ENCODE results near the gene OGFOD3. TPM values are rescaled to one million over a fixed set of nuclear protein-coding genes. Genes with fewer than 3 reads are reported as not detected.
"Not testable (repeated sequence)": the region's sequence is repeated elsewhere in the genome, so short reads cannot be mapped to it uniquely, and the experiment has no call there.

Gene OGFOD3
- total RNA-seq, 1 experiment from 2014 or later: 68.3 TPM

DNA sequence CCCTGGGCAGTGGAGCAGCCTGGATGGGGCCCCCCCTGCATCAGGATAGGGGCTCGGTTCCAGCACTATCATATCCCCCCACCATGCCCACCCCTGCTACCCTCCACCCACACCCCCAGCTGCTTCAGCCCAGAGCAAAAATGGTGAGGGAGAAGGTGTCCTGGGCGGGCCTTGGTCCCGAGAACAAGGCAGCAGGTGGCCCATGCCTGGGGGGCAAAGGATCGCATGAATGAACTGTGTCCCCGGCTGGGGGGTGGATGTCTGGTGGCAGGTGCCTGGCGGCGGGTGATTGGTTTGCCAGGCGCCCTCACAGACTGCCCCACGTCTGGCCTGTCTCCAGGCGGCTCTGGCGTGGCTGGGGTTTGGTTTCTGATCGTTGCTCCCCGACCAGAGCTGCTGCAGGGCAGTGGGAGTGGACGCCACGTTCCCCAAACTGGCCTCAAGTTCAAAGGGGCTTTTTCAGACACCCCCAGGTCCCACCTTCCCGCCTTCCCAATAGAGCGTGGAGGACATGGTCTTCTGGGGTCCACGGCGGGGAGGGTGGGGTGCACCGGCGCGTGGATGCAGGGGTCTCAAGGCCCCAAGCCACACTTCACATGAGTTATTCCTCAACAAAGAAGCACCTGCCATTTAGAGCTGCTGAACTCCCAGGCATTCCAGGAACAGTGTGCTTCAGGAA is 34.2 kb downstream of the OGFOD3 start:
- no peak for DNase-seq (ENCODE audit: low read depth)
- in situ Hi-C loops (cut with HindIII; ENCODE audit: low pct_unique_long_range_greater_than_20kb, low sequenced_read_pairs): no loop called here

GRCh38 chr17:82383411-82383810 is 35.0 kb downstream of the OGFOD3 start:
- in situ Hi-C loops (cut with HindIII; ENCODE audit: low pct_unique_long_range_greater_than_20kb, low sequenced_read_pairs): no loop called here
- DNase-seq (ENCODE audit: low read depth): no peak

- DNase-seq (ENCODE audit: low read depth): no peak
- in situ Hi-C loops (cut with HindIII; ENCODE audit: low pct_unique_long_range_greater_than_20kb, low sequenced_read_pairs): no loop called here
Measured at GRCh38 chr17:82382933-82383255, 35.5 kb downstream of the OGFOD3 start.

GRCh38 chr17:82382220-82382932 is 36.0 kb downstream of the OGFOD3 start:
- in situ Hi-C loops (cut with HindIII; ENCODE audit: low pct_unique_long_range_greater_than_20kb, low sequenced_read_pairs): not testable (repeated sequence)

GRCh38 chr17:82381703-82382009 is 36.7 kb downstream of the OGFOD3 start:
- in situ Hi-C loops (cut with HindIII; ENCODE audit: low pct_unique_long_range_greater_than_20kb, low sequenced_read_pairs); DNase-seq (ENCODE audit: low read depth): not testable (repeated sequence)

More at GRCh38 chr17:82382220-82382932, 36.0 kb downstream of the OGFOD3 start:
- not testable (repeated sequence) for DNase-seq (ENCODE audit: low read depth)

DNA sequence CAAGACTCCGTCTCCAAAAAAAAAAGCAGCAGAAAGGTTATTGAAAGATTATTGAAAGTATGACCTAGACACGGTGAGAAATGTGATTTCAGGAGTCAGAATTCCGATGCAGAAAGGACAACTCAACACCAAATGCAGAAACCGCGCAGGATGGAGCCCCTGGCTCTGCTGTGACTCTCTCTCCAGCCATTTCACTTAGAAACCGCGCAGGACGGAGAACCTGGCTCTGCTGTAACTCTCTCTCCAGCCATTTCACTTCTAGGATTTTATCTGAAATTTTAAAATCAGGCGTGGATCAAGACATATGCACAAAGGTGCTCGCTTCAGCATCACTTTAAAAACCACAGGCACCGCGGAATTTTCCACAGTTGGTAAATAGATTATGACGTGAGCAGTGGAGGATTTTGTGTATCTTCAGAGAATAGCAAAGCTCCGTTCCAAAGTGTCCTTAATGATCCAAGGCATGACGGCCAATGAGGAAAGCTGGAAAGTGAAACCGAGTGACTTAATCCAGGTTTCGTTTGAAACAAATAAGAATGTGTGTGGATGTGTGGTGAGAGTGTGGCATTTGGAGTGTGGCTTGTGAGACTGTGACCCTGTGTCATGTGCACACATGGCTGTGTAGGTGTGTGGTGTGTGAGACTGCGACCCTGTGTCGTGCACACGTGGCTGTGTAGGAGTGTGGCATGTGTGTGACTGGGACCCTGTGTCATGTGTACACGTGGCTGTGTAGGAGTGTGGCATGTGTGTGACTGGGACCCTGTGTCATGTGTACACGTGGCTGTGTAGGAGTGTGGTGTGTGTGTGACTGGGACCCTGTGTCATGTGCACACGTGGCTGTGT is 37.3 kb downstream of the OGFOD3 start:
- in situ Hi-C loops (cut with HindIII; ENCODE audit: low pct_unique_long_range_greater_than_20kb, low sequenced_read_pairs): no loop called here
- no peak for DNase-seq (ENCODE audit: low read depth)

GRCh38 chr17:82378741-82379021 is 39.7 kb downstream of the OGFOD3 start:
- DNase-seq (ENCODE audit: low read depth): no peak
- in situ Hi-C loops (cut with HindIII; ENCODE audit: low pct_unique_long_range_greater_than_20kb, low sequenced_read_pairs): no loop called here

DNA sequence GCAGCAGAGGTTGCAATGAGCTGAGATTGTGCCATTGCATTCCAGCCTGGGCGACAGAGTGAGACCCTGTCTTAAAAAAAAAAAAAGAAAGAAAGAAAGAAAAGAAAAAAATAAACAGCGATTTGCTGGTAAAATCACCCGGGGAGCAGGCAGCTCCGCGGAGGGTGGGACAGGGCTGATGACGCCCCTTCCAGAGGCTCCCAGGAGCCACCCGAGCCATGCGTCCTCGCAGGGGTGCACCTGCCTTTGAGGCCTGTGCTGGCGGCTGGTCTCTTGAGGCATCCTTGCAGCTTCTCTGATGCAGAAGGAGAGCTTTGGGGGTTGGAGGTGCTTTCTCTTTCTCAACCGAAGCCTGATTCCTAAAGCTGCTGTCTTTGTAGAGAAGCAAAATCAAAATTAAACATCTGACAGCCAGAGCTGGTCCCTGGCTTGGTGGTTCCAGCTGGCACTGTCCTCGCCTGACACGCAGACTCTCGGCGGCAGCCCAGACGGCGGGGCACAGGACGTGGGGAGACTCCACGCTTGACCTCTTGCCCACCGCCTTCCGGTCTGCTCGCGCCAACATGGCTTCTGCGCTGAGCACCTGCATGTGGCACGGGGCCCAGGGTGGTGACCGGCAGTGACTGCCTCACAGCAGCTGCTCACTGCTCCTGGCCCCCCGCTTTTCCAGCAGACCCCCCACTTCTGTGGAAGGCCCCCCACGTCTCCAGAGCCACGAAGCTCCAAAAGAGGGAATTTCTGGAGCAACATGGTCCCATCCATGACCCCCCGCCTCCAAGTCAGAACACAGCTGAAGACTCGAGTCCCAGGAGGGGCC is 40.3 kb downstream of the OGFOD3 start:
- no peak for DNase-seq (ENCODE audit: low read depth)
- in situ Hi-C loops (cut with HindIII; ENCODE audit: low pct_unique_long_range_greater_than_20kb, low sequenced_read_pairs): no loop called here

- DNase-seq (ENCODE audit: low read depth); in situ Hi-C loops (cut with HindIII; ENCODE audit: low pct_unique_long_range_greater_than_20kb, low sequenced_read_pairs): not testable (repeated sequence)
Measured at GRCh38 chr17:82377294-82377693, 41.1 kb downstream of the OGFOD3 start.

DNA sequence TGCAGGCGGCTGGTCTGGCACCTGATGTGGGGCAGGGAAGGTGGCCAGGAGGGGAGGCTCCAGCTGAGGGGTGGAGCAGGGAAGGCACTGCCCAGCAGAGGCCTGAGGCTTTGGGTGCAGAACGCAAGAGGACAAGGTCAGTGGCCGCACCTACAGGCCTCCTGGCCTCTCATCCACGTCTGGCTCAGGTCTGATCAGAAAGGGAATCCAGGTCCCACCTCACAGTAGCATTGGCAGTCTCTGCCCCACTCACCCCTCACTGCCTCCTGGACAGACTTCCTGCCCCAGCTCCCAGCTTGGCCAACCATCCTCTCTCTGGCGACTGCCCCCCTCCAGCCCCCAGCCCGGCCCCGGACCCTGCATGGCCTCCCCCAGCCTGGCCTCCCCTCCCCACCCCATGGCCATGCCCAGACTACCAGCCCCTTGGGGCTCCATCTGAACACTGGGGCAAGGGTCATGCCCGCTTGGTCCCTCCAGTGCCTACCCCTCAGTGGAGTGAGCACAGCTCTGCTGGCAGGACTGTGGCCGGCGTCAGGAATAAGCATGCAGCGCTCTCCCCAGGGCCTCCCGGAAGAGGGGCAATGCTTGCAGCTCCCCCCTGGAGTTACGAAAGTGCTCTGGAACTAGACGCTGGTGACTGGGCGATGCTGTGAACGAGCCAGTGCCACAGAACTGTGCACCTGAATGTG is 42.2 kb downstream of the OGFOD3 start:
- DNase-seq (ENCODE audit: low read depth): no peak
- in situ Hi-C loops (cut with HindIII; ENCODE audit: low pct_unique_long_range_greater_than_20kb, low sequenced_read_pairs): no loop called here

DNA sequence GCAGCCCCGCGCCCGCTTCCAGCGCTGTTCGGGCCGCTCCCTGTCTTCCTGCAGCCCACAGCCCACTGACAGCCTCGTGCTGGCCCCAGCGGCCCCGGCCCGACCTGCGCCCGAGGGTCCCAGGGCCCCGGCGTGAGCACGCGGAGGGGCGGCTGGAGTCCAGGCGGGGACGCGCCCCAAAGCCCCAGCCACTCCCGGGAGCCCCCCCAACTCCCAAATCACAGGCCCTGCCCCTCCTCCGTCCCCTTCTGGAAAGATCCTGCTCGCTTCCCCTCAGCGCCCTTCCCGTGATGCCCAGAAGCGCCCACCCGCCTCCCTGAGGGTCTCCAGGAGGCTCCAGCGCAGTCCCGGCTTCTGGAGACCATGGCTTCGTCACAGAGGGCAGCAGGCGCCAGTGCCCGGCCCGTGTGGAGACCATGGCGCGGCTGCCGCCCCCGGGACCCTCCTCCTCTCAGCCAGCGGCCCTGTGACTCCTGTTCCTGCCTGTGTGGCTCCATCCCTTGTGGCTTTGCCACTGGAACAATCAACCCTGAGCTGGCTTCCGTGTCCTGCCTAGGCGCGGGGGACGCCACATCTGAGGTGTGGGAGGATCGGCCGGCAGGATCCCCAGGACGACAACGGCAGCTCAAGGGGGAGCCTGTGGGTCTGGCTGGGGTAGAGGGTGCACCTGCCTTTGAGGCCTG is 42.9 kb downstream of the OGFOD3 start:
- DNase-seq (ENCODE audit: low read depth): no peak
- in situ Hi-C loops (cut with HindIII; ENCODE audit: low pct_unique_long_range_greater_than_20kb, low sequenced_read_pairs): no loop called here

DNA sequence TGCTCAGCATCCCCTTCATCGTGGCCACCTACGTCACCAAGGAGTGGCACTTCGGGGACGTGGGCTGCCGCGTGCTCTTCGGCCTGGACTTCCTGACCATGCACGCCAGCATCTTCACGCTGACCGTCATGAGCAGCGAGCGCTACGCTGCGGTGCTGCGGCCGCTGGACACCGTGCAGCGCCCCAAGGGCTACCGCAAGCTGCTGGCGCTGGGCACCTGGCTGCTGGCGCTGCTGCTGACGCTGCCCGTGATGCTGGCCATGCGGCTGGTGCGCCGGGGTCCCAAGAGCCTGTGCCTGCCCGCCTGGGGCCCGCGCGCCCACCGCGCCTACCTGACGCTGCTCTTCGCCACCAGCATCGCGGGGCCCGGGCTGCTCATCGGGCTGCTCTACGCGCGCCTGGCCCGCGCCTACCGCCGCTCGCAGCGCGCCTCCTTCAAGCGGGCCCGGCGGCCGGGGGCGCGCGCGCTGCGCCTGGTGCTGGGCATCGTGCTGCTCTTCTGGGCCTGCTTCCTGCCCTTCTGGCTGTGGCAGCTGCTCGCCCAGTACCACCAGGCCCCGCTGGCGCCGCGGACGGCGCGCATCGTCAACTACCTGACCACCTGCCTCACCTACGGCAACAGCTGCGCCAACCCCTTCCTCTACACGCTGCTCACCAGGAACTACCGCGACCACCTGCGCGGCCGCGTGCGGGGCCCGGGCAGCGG is 43.6 kb downstream of the OGFOD3 start:
- in situ Hi-C loops (cut with HindIII; ENCODE audit: low pct_unique_long_range_greater_than_20kb, low sequenced_read_pairs): no loop called here

GRCh38 chr17:82373731-82374625 is 44.4 kb downstream of the OGFOD3 start:
- in situ Hi-C loops (cut with HindIII; ENCODE audit: low pct_unique_long_range_greater_than_20kb, low sequenced_read_pairs): no loop called here
- no peak for DNase-seq (ENCODE audit: low read depth)

More for the DNA sequence above, 43.6 kb downstream of the OGFOD3 start:
- DNase-seq (ENCODE audit: low read depth): no peak

DNA sequence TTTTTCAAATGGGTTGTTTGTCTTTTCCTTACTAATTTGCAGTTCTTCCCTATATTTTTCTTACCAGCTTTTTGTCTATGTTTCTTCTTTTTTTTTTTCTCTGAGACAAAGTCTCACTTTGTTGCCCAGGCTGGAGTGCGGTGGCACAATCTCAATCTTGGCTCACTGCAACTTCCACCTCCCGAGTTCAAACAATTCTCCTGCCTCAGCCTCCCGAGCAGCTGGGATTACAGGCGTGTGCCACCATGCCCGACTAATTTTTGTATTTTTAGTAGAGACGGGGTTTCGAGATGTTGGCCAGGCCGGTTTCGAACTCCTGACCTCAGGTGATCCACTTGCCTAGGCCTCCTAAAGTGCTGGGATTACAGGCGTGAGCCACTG is 45.3 kb downstream of the OGFOD3 start:
- in situ Hi-C loops (cut with HindIII; ENCODE audit: low pct_unique_long_range_greater_than_20kb, low sequenced_read_pairs); DNase-seq (ENCODE audit: low read depth): not testable (repeated sequence)

DNA sequence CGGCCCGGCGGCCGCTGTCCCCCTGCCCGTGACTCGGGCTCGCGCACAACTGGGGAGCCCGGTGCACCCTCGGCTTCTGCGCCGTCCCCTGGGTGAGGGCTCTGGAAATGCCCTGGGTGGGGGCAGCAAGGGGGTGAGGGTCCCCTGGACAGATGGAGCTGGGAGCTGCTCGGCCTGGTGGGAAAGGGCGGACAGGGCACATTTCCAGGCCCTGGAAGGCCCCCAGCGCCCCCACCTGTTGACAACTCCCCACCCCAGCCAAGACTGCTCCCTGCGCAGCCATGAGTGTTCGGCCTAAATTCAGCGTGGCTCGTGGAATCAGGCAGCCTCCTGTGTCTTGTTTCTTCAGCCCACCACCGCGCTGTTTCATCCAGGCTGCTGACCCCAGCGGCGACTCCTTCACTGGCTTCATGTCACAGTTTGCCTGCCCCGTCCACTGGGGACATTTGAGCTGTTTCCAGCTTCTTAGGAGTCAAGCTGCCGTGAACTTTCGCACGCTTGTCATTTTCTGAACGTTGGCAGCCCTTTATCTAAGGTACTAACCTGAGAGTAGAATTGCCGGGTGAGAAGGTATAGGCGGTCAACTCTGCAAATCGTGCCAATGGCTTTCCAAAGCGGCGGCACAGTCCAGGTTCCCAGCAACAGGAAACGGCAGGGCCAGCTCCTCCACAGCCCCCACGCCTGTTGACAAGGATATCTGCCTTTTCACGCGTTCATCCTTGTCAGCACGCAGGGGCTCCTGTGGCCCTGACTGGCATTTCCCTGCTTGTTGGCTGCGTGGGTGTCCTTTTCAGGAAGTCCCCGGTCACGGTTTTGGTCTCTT is 45.9 kb downstream of the OGFOD3 start:
- DNase-seq (ENCODE audit: low read depth): no peak
- in situ Hi-C loops (cut with HindIII; ENCODE audit: low pct_unique_long_range_greater_than_20kb, low sequenced_read_pairs): no loop called here
